Nephron progenitor cell (in vitro differentiated cells): ENCODE data around the gene EPHA8.

Experiments used
- DNase-seq: peaks from one replicate; pipeline ENCODE4 v3.0.0; 2021
- H3K27ac Mint-ChIP-seq: 2 replicates; pipeline ENCODE4 v1.8.0; 2021; ENCODE audit warnings: mild to moderate bottlenecking, moderate library complexity, mixed read lengths
- H3K27me3 Mint-ChIP-seq: 2 replicates; pipeline ENCODE4 v1.8.0; 2021; ENCODE audit warnings: mild to moderate bottlenecking, low read depth, mixed read lengths; ENCODE audit not compliant: poor library complexity
- H3K36me3 Mint-ChIP-seq: 2 replicates; pipeline ENCODE4 v1.8.0; 2021; ENCODE audit warnings: low read depth, mixed read lengths
- H3K4me1 Mint-ChIP-seq: 2 replicates; pipeline ENCODE4 v1.8.0; 2021; ENCODE audit warnings: mixed read lengths
- H3K4me3 Mint-ChIP-seq: 2 replicates; pipeline ENCODE4 v1.8.0; 2021; ENCODE audit warnings: mild to moderate bottlenecking, moderate library complexity, mixed read lengths
- H3K9me3 Mint-ChIP-seq: 2 replicates; pipeline ENCODE4 v1.8.0; 2021; ENCODE audit warnings: mild to moderate bottlenecking, moderate library complexity, mixed read lengths
- CTCF ChIP-seq: fragments of 200-600 bp; sonication (generic); IDR thresholded peaks from 2 replicates; pipeline ENCODE4 v1.5.0; 2021; ENCODE audit warnings: antibody characterized with exemption

EPHA8 gene

DNA sequence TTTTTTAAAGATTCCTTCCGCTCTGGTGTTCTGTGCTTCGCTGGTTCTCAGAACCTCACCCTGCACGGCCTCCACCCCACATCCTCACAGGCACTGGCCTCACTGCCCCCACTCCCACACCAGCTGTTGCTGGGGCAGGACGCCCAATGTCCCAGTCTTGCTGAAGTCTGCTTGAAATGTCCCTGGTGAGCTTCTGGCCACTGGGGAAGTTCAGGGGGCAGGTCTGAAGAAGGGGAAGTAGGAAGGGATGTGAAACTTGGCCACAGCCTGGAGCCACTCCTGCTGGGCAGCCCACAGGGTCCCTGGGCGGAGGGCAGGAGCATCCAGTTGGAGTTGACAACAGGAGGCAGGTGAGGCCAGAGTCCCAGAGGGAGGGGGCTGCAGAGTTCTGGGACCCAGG, 73.1 kb downstream of the EPHA8 start, which contains the start of gene C1QA:
Gene C1QA (plus strand): TSS at position 276 of the 400 bp plus-strand sequence. CDS start 989 bp downstream, outside the sequence.
- H3K9me3 Mint-ChIP-seq = no peaks in the 10 kb centered on the region
- peaks cover 53% of the 10 kb centered on the region for H3K27me3 Mint-ChIP-seq
- H3K36me3 Mint-ChIP-seq = no peaks in the 10 kb centered on the region
- no peak for TF ChIP-seq CTCF
- H3K4me3 Mint-ChIP-seq = no peak within 1 kb of the TSS
- DNase-seq = no peak
- no peak within 1 kb of the TSS for H3K27ac Mint-ChIP-seq
- no peaks in the 10 kb centered on the region for H3K4me1 Mint-ChIP-seq

DNA sequence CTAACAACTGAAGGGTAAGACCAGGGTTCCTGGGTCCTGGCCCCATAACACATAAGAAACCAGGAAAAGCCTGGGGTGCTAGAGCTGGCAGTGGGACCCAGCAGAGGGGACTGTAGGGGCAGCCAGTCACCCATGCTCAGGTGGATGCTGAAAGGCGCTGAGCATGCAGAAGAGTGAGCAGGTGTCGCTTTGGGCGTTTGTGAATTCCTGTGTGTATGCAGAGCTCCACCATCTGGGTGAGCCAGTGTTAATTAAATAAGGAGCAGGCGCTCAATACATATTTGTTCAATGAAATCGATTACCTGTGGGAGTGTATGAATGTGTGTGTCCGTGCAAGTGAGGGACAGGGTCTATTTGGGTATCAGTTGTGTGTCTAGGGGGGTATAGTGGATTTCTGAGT, 73.6 kb downstream of the EPHA8 start:
- Mint-ChIP-seq H3K36me3 (no peaks in the 10 kb centered on the region), H3K4me1 (no peaks in the 10 kb centered on the region), H3K4me3 (no peak overlapping the region), H3K27me3 (peaks cover 52% of the 10 kb centered on the region), H3K9me3 (no peaks in the 10 kb centered on the region), H3K27ac (no peak overlapping the region)
- DNase-seq = no peak
- TF ChIP-seq CTCF = no peak

- Mint-ChIP-seq H3K4me1 (no peaks in the 10 kb centered on the region), H3K9me3 (no peaks in the 10 kb centered on the region), H3K4me3 (no peak overlapping the region), H3K27me3 (peaks cover 44% of the 10 kb centered on the region), H3K27ac (no peak overlapping the region), H3K36me3 (no peaks in the 10 kb centered on the region)
- DNase-seq = no peak
- TF ChIP-seq CTCF = no peak
Measured at GRCh38 chr1:22637907-22638445, 74.7 kb downstream of the EPHA8 start.

DNA sequence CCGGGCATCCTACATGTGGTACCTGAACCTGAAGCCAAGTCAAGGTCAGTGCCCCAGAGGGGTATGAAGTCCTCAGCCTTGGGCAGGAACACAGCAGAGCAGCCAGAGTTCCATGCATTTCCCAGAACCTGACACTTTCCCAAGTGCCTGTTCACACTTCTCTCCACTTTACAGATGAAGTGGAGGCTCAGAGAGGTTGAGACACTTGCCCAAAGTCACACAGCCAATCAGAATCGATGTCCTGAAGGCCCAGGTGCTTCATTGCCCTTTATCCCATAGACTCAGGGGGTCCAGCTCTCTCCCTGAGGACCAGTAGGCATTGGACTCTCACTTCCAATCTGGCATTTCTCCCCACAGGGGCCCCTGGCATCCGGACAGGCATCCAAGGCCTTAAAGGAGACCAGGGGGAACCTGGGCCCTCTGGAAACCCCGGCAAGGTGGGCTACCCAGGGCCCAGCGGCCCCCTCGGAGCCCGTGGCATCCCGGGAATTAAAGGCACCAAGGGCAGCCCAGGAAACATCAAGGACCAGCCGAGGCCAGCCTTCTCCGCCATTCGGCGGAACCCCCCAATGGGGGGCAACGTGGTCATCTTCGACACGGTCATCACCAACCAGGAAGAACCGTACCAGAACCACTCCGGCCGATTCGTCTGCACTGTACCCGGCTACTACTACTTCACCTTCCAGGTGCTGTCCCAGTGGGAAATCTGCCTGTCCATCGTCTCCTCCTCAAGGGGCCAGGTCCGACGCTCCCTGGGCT, 75.4 kb downstream of the EPHA8 start:
- no peak for TF ChIP-seq CTCF

DNA sequence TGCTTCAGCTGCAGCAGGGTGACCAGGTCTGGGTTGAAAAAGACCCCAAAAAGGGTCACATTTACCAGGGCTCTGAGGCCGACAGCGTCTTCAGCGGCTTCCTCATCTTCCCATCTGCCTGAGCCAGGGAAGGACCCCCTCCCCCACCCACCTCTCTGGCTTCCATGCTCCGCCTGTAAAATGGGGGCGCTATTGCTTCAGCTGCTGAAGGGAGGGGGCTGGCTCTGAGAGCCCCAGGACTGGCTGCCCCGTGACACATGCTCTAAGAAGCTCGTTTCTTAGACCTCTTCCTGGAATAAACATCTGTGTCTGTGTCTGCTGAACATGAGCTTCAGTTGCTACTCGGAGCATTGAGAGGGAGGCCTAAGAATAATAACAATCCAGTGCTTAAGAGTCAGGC, 76.0 kb downstream of the EPHA8 start:
- H3K27me3 Mint-ChIP-seq = peaks cover 32% of the 10 kb centered on the region
- H3K4me1 Mint-ChIP-seq = no peaks in the 10 kb centered on the region
- no peak for DNase-seq
- no peaks in the 10 kb centered on the region for H3K36me3 Mint-ChIP-seq
- TF ChIP-seq CTCF = no peak
- no peak overlapping the region for H3K27ac Mint-ChIP-seq
- H3K9me3 Mint-ChIP-seq = no peaks in the 10 kb centered on the region
- no peak overlapping the region for H3K4me3 Mint-ChIP-seq

More for the DNA sequence above, 75.4 kb downstream of the EPHA8 start:
- no peaks in the 10 kb centered on the region for H3K36me3 Mint-ChIP-seq
- H3K9me3 Mint-ChIP-seq = no peaks in the 10 kb centered on the region
- no peak overlapping the region for H3K27ac Mint-ChIP-seq
- H3K4me3 Mint-ChIP-seq = no peak overlapping the region
- H3K4me1 Mint-ChIP-seq = no peaks in the 10 kb centered on the region
- DNase-seq = no peak
- H3K27me3 Mint-ChIP-seq = peaks cover 38% of the 10 kb centered on the region

DNA sequence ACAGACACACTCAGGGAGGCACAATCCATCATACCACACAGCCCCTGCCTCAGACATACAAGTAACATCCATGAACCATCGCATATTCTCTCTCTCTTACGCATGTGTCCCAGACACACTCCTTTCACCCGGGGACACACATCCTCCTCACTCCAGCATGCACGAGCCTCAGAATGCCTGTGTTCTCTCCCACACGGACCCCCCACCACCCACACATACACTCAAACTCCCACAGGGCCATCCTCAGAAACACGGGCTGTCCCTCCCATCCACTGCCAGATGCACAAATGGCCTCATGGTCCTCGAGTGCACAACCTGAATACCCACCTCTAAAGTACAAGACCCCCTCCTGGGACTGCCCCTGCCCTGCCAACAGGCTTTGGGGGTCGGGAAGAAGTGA, 78.0 kb downstream of the EPHA8 start:
- H3K36me3 Mint-ChIP-seq = no peaks in the 10 kb centered on the region
- no peaks in the 10 kb centered on the region for H3K4me1 Mint-ChIP-seq
- H3K27ac Mint-ChIP-seq = no peak overlapping the region
- H3K4me3 Mint-ChIP-seq = no peak overlapping the region
- DNase-seq = no peak
- peaks cover 39% of the 10 kb centered on the region for H3K27me3 Mint-ChIP-seq
- no peaks in the 10 kb centered on the region for H3K9me3 Mint-ChIP-seq
- TF ChIP-seq CTCF = no peak
